GM12878 (cell line): ENCODE data around the gene IER3. TPM values are rescaled to one million over a fixed set of nuclear protein-coding genes. Genes with fewer than 3 reads are reported as not detected.

Source experiments
- ATAC-seq: fragments of 200-7000 bp; cut with Tn5 transposase; 3 replicates; pipeline ENCODE4 v1.9.1; 2020; ENCODE audit warnings: mild to moderate bottlenecking, moderate library complexity
- BruUV-seq: library from RNA; stranded (reverse); fragments of 400-500 nt; replicated peaks from 2 replicates; lab custom pipeline; 2021; lab: Mats Ljungman, UMichigan
- CTCF ChIA-PET: fragments of 300-600 bp; sonication (Branson Sonifier 250); formaldehyde crosslinking; extraction: SDS; loops from one replicate; lab custom pipeline; 2021; ENCODE audit warnings: inconsistent platforms; lab: Yijun Ruan, JAX
- POLR2A ChIA-PET: fragments of 350-600 bp; formaldehyde crosslinking; extraction: SDS; loops from one replicate; lab custom pipeline; 2021; ENCODE audit warnings: inconsistent platforms; lab: Charles Lee
- RAD21 ChIA-PET: fragments of 300-600 bp; sonication (Branson Sonifier 250); formaldehyde crosslinking; loops from one replicate; lab custom pipeline; 2023; ENCODE audit warnings: antibody characterized with exemption; ENCODE audit not compliant: unreplicated experiment; lab: Charles Lee
- SMC1A ChIA-PET: fragments of 300-600 bp; sonication (Branson Sonifier 250); formaldehyde crosslinking; loops from one replicate; lab custom pipeline; 2023; ENCODE audit not compliant: unreplicated experiment, uncharacterized antibody; lab: Charles Lee
- DNase-seq: peaks from one replicate; pipeline ENCODE4 v3.0.0-alpha.2; 2011; ENCODE audit warnings: low read depth, low spot score
- FAIRE-seq: peaks from 3 replicates; lab custom pipeline; 2011; peaks lifted over from hg19 to GRCh38; lab: Jason Lieb, UNC
- H2AFZ ChIP-seq: 2 replicates; pipeline ENCODE4 v1.6.0; 2011; ENCODE audit warnings: low read depth, low read length, control low read depth; ENCODE audit not compliant: control insufficient read depth
- H3K27ac ChIP-seq: 2 replicates; pipeline ENCODE4 v1.5.1; 2011; ENCODE audit warnings: control low read depth; ENCODE audit not compliant: control insufficient read depth, insufficient read depth
- H3K27me3 ChIP-seq, 2 experiments: replicated peaks in 1 of 2; 2 replicates each; pipeline versions ENCODE4 v1.6.0 to v1.6.1; 2011; ENCODE audit warnings: low read length in 1 of 2; ENCODE audit not compliant: control insufficient read depth in 2 of 2, insufficient read depth in 2 of 2
- H3K36me3 ChIP-seq, 2 experiments: 2 replicates each; pipeline ENCODE4 v1.5.1; 2011; ENCODE audit warnings: low read length in 1 of 2; ENCODE audit not compliant: control insufficient read depth in 2 of 2, insufficient read depth in 2 of 2
- H3K4me1 ChIP-seq: 2 replicates; pipeline ENCODE4 v1.6.1; 2011; ENCODE audit warnings: mild to moderate bottlenecking, low read length, moderate library complexity, mixed read lengths; ENCODE audit not compliant: control insufficient read depth, insufficient read depth
- H3K4me2 ChIP-seq: 2 replicates; pipeline ENCODE4 v1.6.0; 2011; ENCODE audit warnings: control low read depth; ENCODE audit not compliant: control insufficient read depth, insufficient read depth
- H3K4me3 ChIP-seq: fragments of 200-600 bp; sonication (generic); 2 replicates; pipeline ENCODE4 v1.5.1; 2016
- H3K79me2 ChIP-seq: 2 replicates; pipeline ENCODE4 v1.6.0; 2011; ENCODE audit warnings: low read length; ENCODE audit not compliant: control insufficient read depth, insufficient read depth
- H3K9ac ChIP-seq: 2 replicates; pipeline ENCODE4 v1.8.0; 2011; ENCODE audit warnings: low read length, control low read depth, mixed read lengths; ENCODE audit not compliant: control insufficient read depth, insufficient read depth
- H3K9me3 ChIP-seq: replicated peaks from 3 replicates; pipeline ENCODE4 v1.5.1; 2011; ENCODE audit warnings: mild to moderate bottlenecking, low read length; ENCODE audit not compliant: control insufficient read depth, insufficient read depth
- H4K20me1 ChIP-seq: 2 replicates; pipeline ENCODE4 v1.6.0; 2011; ENCODE audit not compliant: control insufficient read depth, insufficient read depth
- ATF7 ChIP-seq: fragments of 450-650 bp; IDR thresholded peaks from 2 replicates; pipeline ENCODE4 v1.6.1; 2016; ENCODE audit warnings: low read depth, mild to moderate bottlenecking
- RELB ChIP-seq: fragments of 450-650 bp; IDR thresholded peaks from 2 replicates; pipeline ENCODE4 v1.6.1; 2017; ENCODE audit warnings: low read depth, mild to moderate bottlenecking, moderate library complexity
- WGBS: methylation state at CpG from one replicate; pipeline ENCODE4 v1.1.6; 2016; ENCODE audit warnings: low lambda C conversion rate; ENCODE audit not compliant: insufficient replicate concordance, insufficient coverage; ENCODE audit errors: missing lambda C conversion rate; 5-methylcytosine and 5-hydroxymethylcytosine counted together
- in situ Hi-C: fragments of 300-500 bp; cut with MboI; formaldehyde crosslinking; loops from 9 replicates; pipeline ENCODE4 v1.14.3; 2018; ENCODE audit warnings: mixed read lengths
- intact Hi-C: fragments of 100-400 bp; cut with micrococcal nuclease; formaldehyde crosslinking; loops from one replicate; pipeline ENCODE4 v1.14.2; 2022; ENCODE audit not compliant: unreplicated experiment
- polyA plus RNA-seq, 11 experiments: library from polyadenylated mRNA; depleted of rRNA in 4 of 11; unstranded in 6 of 11; stranded (reverse) in 5 of 11; fragments of >200 nt; fragmentation: Nextera tagmentation in 4 of 11; fragmentation: Illumina TruSeq in 1 of 11; extraction: Ambion mirVana in 4 of 11; extraction: Trizol in 1 of 11; gene quantifications; 1 replicate in 1 of 11; 2 replicates in 10 of 11; pipeline versions ENCODE4 v1.2.1 to v1.2.3, GENCODE V29; 2011 to 2016; ENCODE audit warnings: inconsistent platforms in 2 of 11, missing spikeins in 2 of 11, low read depth in 1 of 11
- total RNA-seq, 4 experiments: library from RNA; depleted of rRNA in 3 of 4; stranded (reverse); fragments of >200 nt in 3 of 4; fragmentation: Illumina TruSeq in 1 of 4; extraction: Trizol in 1 of 4; gene quantifications; 2 replicates each; pipeline versions ENCODE4 v1.2.1 to v1.2.3, GENCODE V29; 2013 to 2021

IER3 gene
- total and polyA plus RNA-seq, 10 of the 15 experiments (the other 5 are each of a cell fraction or from before 2014, with no cell fraction given), result 1.9 to 100 (median 32.3) TPM

- TF ChIP-seq RELB (no peak), ATF7 (no peak)
- ATAC-seq (no peak), FAIRE-seq (no peak), DNase-seq (no peak)
- Histone ChIP-seq H3K4me2 (no peak overlapping the region), H3K9ac (no peak overlapping the region), H3K36me3 (no peaks in the 10 kb centered on the region; a peak in 1 of 4 replicates), H3K4me3 (no peak overlapping the region), H3K27ac (no peak overlapping the region), H3K79me2 (peaks cover 16% of the 10 kb centered on the region), H3K9me3 (no peaks in the 10 kb centered on the region), H4K20me1 (no peaks in the 10 kb centered on the region), H3K4me1 (peaks cover 6% of the 10 kb centered on the region), H3K27me3 (no peaks in the 10 kb centered on the region), H2AFZ (no peak overlapping the region)
- ChIA-PET RAD21 (interaction anchor here (1.4 to 2.3 kb wide), 7 partner anchors 9 to 167 kb away, joined by 3 to 8 read pairs (median 5); partner anchors contain the start of gene VARS2), CTCF (interaction anchor here (0.9 to 3.0 kb wide), 11 partner anchors 7 to 130 kb away, joined by 3 to 18 read pairs (median 6); no protein-coding TSS in a partner anchor), POLR2A (interaction anchor here (0.7 to 2.9 kb wide), 6 partner anchors 9 to 70 kb away, joined by 3 to 21 read pairs (median 4); no protein-coding TSS in a partner anchor), SMC1A (interaction anchor here (0.9 to 2.6 kb wide), 11 partner anchors 8 to 81 kb away, joined by 3 to 16 read pairs (median 5); no protein-coding TSS in a partner anchor)
- intact Hi-C loops, result no loop called here
- in situ Hi-C loops, result no loop called here
- BruUV-seq, result no TSS peak
- 93% methylated on average over 1 of the region's 1 CpG for WGBS
Observed at GRCh38 chr6:30747300-30747687, 2.9 kb upstream of the IER3 start.
